ENCODE measurements around the gene TAOK3.

DNA sequence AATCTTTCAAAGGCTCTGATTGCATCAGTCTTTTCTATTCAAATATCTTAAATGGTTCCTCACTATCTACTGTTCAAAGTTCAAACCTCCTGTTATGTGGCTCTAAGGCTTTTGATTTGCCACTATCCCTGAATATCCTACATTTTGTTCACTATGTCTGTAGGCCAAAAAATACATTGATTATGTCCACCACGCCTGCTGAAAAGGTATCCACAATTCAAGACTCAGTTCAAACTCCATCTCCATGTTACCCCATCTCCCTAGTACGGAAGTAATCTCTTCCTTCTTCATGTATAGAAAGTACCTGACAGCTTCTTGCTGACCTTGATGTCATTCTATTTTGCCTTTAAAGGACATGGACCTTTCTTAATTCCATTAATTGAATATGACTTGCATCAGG, 24.8 kb downstream of the TAOK3 start:
- TF ChIP-seq POLR2A (IDR thresholded peaks at IDR 0.05) (no peak), EP300 (IDR thresholded peaks at IDR 0.05) (no peak)
- TF ChIP-seq, protein P1, sequence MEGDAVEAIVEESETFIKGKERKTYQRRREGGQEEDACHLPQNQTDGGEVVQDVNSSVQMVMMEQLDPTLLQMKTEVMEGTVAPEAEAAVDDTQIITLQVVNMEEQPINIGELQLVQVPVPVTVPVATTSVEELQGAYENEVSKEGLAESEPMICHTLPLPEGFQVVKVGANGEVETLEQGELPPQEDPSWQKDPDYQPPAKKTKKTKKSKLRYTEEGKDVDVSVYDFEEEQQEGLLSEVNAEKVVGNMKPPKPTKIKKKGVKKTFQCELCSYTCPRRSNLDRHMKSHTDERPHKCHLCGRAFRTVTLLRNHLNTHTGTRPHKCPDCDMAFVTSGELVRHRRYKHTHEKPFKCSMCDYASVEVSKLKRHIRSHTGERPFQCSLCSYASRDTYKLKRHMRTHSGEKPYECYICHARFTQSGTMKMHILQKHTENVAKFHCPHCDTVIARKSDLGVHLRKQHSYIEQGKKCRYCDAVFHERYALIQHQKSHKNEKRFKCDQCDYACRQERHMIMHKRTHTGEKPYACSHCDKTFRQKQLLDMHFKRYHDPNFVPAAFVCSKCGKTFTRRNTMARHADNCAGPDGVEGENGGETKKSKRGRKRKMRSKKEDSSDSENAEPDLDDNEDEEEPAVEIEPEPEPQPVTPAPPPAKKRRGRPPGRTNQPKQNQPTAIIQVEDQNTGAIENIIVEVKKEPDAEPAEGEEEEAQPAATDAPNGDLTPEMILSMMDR (IDR thresholded peaks at IDR 0.05) = no peak

Measured in stomach (tissue), 4 donors.